GM18511 (cell line): ENCODE measurements around the gene ARSD.
A peak's percentile ranks its signal among the peaks of the same experiment; 100 is the strongest.
"Not testable (repeated sequence)": the region's sequence is repeated elsewhere in the genome, so short reads cannot be mapped to it uniquely, and the experiment has no call there.

ENCODE experiments used
- ATAC-seq: cut with Tn5 transposase; IDR thresholded peaks from one replicate; pipeline ENCODE4 v1.9.1; 2021; ENCODE audit warnings: mild to moderate bottlenecking, moderate library complexity; ENCODE audit not compliant: unreplicated experiment

ARSD gene, protein sequence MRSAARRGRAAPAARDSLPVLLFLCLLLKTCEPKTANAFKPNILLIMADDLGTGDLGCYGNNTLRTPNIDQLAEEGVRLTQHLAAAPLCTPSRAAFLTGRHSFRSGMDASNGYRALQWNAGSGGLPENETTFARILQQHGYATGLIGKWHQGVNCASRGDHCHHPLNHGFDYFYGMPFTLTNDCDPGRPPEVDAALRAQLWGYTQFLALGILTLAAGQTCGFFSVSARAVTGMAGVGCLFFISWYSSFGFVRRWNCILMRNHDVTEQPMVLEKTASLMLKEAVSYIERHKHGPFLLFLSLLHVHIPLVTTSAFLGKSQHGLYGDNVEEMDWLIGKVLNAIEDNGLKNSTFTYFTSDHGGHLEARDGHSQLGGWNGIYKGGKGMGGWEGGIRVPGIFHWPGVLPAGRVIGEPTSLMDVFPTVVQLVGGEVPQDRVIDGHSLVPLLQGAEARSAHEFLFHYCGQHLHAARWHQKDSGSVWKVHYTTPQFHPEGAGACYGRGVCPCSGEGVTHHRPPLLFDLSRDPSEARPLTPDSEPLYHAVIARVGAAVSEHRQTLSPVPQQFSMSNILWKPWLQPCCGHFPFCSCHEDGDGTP

GRCh38 chrX:2928583-2929434 lies at the start of gene ARSD:
Gene ARSD, minus strand, starts transcription at chrX:2929339. Its CDS starts 64 bp downstream, at chrX:2929275.
- ATAC-seq: peak; percentile 95

DNA sequence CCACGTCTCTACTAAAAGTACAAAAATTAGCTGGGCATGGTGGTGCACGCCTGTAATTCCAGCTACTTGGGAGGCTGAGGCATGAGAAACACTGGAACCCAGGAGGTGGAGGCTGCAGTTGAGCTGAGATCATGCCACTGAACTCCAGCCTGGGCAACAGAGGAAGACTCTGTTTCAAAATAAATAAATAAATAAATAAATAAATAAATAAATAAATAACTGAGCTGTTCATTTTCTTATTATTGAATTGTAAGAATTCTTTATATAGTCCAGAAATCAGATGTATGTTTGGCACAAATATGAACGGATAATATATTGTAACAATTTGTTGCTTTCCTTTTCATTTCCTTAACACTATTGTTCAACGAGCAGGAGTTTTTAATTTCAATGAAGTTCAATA lies 49.5 kb upstream of the ARSD start:
- ATAC-seq: not testable (repeated sequence)

DNA sequence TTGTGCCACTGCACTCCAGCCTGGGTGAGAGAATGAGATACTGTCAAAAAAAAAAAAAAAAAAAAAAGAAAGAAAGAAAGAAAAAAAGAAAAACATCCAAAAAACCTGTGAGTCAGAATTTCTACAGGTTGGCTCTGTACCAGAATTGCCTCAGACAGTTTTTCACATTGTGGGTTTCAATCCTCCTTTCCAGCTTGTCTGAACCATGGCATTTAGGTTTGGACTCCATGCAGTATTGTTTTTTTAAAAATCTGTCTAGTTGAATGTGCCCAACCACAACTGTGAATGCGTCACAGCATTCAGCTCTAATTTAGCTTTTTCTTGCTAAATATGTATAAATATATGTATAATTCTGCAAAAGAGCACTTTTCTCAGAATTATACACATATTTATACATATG lies 45.8 kb upstream of the ARSD start:
- no peak for ATAC-seq

DNA sequence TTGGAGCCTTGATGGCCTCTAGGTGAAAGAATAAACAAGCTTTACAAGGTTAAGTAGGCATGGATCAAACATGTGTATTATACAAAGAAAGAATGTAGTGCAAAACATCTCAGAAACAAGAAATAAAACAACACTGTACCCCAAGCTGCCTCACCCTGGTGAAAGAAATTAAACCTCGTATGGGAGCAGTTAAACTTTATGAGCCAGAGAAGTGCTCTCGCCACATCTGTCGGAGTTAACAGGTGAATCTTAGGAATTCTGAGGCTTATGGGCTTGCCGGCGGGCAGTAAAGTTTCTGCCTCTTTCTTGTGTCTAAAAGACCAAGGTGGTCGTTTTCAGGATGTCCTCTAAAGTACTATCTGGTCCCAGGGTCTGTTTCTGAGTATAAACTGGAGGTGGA lies 43.3 kb upstream of the ARSD start:
- no peak for ATAC-seq

DNA sequence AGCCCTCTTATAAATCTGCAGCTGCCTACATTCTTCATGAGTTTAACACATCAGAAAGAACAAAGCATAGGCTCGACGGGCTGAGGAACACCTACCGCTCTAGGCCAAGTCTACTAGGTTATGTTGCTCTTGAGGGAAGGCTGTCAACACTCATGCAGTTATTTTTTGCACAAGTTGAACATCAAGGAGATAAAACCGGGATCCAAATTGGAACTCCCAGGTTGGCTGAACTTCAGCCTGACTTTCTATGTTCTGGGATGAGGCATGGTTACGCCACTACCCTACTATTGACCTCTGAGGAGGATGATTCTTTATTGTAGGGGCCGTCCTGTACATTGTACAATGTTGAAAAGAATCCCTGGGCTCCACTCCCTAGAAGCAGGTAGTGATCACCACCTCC lies 39.9 kb upstream of the ARSD start:
- ATAC-seq: no peak

GRCh38 chrX:2967998-2968909 lies 39.1 kb upstream of the ARSD start:
- peak; percentile 68 for ATAC-seq

DNA sequence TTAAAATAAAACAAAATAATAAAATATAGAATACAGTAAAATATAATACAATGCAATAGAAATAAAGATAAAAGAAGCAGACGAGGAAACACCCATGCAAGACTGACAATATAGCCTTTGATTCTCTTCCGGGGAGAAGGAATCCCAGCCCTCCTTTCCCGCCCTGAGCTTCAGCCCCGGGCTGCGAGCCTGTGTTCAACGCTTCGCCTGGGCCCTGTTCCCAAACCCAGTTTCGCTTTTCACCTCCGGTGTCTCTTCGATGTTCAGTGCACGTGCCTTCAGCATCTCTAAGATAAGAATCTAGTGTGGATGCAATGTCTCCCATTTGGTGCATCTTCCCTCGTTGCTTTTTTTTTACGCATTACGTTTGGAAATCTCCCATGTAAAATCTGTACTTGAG lies 38.4 kb upstream of the ARSD start:
- no peak for ATAC-seq

DNA sequence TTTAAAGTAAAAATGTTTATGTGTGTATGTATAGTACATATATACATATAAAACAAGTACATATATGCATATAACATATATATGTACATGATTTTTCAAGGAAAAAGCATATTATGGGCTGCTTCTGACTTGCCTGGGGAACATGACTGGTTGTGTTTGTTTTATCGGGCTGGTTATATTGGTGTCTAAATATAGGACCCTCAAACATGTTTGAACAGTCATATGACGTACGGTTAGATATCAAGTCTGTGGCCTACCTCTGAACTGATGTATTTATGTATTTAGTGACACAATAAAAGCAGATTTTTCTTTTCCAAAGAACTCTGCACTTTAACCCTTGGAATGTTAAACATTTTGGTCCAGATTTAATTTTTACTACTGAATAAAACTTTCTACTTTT lies 37.9 kb upstream of the ARSD start:
- no peak for ATAC-seq

- peak; percentile 62 for ATAC-seq
Observed at GRCh38 chrX:2965965-2966364, 36.8 kb upstream of the ARSD start.

- ATAC-seq: not testable (repeated sequence)
Observed at GRCh38 chrX:2963992-2964794, 35.1 kb upstream of the ARSD start.

DNA sequence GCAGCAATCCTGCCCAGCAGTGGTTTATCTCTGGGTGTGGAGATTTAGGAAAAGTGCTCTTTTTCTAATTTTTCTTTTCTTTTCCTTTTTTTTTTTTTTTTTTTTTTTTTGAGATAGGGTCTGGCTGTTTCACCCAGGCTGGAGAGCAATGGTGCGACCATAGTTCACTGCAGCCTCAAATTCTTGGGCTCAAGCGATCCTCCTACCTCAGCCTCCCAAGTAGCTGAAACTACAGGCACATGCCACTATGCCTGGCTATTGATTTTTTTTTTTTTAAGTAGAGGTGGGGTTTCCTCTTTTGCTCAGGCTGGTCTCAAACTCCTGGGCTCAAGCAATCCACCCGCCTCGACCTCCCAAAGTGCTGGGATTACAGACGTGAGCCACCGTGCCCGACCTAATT lies 34.3 kb upstream of the ARSD start:
- not testable (repeated sequence) for ATAC-seq

GRCh38 chrX:2962381-2962780 lies 33.2 kb upstream of the ARSD start:
- no peak for ATAC-seq

- no peak for ATAC-seq
Observed at GRCh38 chrX:2960861-2961515, 31.8 kb upstream of the ARSD start.

DNA sequence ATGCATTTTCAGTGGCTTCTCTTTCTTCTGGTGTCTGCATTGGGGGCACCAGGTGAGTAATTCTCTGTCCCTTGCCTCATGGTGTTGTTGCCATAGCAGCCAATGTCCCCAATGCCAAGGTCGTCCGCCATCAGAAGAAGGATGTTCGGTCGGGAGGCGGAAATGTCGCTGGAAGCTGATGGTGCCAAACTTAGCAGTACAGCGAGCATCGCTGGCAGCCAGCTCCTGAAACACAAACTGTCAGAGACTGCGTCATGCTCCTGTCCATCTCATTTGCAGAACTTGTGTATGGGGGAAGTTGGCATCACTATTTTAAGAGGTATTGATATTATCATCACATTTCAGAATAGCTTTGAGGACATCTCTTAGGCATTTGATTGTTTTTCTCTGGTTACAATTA lies 29.1 kb upstream of the ARSD start:
- no peak for ATAC-seq

- ATAC-seq: no peak
Observed at GRCh38 chrX:2955838-2956237, 26.7 kb upstream of the ARSD start.

DNA sequence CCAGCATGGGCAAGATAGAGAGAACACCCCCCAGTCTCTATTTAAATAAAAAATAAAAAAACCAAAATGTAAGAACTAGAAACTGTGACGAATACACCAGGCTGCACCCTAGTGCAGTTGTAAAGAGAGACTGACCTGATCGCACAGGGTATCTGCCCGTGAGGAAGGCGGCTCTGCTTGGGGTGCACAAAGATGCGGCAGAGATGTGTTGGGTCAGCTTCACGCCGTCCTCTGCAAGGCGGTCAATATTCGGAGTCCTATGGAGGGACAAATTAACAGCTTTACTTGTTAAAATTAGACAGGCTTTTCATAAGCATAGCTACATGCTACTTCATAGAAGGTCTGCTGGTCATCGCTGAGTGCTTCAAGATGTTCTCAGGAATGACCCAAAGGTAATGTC lies 26.1 kb upstream of the ARSD start:
- no peak for ATAC-seq

- ATAC-seq: no peak
Observed at GRCh38 chrX:2954541-2954940, 25.4 kb upstream of the ARSD start.

DNA sequence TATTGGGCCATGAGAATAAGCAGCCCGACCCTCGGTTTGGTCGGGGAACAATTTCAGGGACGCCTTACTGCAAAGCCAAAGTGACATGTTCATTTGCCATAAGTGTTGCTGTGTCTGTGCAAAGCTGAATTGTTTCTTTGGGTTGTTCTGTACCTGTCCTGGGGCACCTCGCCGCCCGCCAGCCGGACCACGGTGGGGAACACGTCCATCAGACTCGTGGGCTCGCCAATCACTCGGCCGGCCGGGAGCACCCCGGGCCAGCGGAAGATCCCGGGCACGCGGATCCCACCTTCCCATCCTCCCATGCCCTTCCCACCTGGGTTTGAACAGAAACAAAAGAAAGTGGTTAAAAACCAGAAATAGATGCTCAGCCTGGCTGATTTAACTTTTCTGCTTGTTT lies 8.8 kb upstream of the ARSD start:
- ATAC-seq: not testable (repeated sequence)
